Adipose tissue (tissue), 3 donors: ENCODE data around the gene HNRNPC. TPM values are rescaled to one million over a fixed set of nuclear protein-coding genes. Genes with fewer than 3 reads are reported as not detected.
"Not testable (repeated sequence)": the region's sequence is repeated elsewhere in the genome, so short reads cannot be mapped to it uniquely, and the experiment has no call there.

Source experiments
- H3K27ac ChIP-seq: one replicate; pipeline ENCODE4 v1.5.1; 2013; ENCODE audit warnings: low read depth, low read length
- WGBS, 3 donors: extraction: QIAGEN DNeasy Blood & Tissue Kit; methylation state at CpG; one replicate each; pipeline ENCODE4 v1.1.7; 2013; 5-methylcytosine and 5-hydroxymethylcytosine counted together
- polyA plus RNA-seq, 3 donors: library from polyadenylated mRNA; stranded (reverse); fragments of 200-250 nt; gene quantifications; one replicate each; pipeline ENCODE4 v1.2.3, GENCODE V29; 2013
- donor health status: healthy with polysubstance abuse.
- donor health status: Bipolar disorder and iron deficiency.
- donor health status: healthy.

HNRNPC gene
- polyA plus RNA-seq, 3 donors, result 263 to 524 (median 375) TPM

GRCh38 chr14:21278632-21279031 lies 9.4 kb upstream of the HNRNPC start:
- 72 to 85% (median 73%) methylated on average over 4 of the region's 4 CpGs for WGBS, 3 donors

GRCh38 chr14:21275261-21275858 lies 6.1 kb upstream of the HNRNPC start:
- 84 to 90% (median 86%) methylated on average over 9 of the region's 9 CpGs for WGBS, 3 donors

More at GRCh38 chr14:21278632-21279031, 9.4 kb upstream of the HNRNPC start:
- no peak overlapping the region for H3K27ac ChIP-seq

GRCh38 chr14:21272661-21273060 lies 3.4 kb upstream of the HNRNPC start:
- H3K27ac ChIP-seq, result not testable (repeated sequence)
- WGBS, 3 donors, result 91 to 95% (median 92%) methylated on average over 17 of the region's 17 CpGs

More at GRCh38 chr14:21275261-21275858, 6.1 kb upstream of the HNRNPC start:
- no peak overlapping the region for H3K27ac ChIP-seq

- whole genome bisulfite sequencing, 3 donors, result 0 to 1% (median 1%) methylated on average over 24 of the region's 24 CpGs
- peak overlapping the region; percentile 82 for H3K27ac ChIP-seq
Measured at GRCh38 chr14:21268617-21269251, 508 bp downstream of the HNRNPC start.

- H3K27ac ChIP-seq, result no peak overlapping the region
- 1 to 2% (median 1%) methylated on average over 16 of the region's 16 CpGs for WGBS, 3 donors
Measured at GRCh38 chr14:21267886-21268616, 1.2 kb downstream of the HNRNPC start.

GRCh38 chr14:21267431-21267845 lies 1.8 kb downstream of the HNRNPC start:
- H3K27ac ChIP-seq, result no peak overlapping the region
- 3 to 5% (median 5%) methylated on average over 10 of the region's 10 CpGs for WGBS, 3 donors

GRCh38 chr14:21264025-21264801 lies 5.0 kb downstream of the HNRNPC start:
- 41 to 44% (median 44%) methylated on average over 4 of the region's 4 CpGs for WGBS, 3 donors
- H3K27ac ChIP-seq, result peak overlapping the region; percentile 55

GRCh38 chr14:21263284-21264024 lies 5.8 kb downstream of the HNRNPC start:
- 8 to 20% (median 16%) methylated on average over 5 of the region's 5 CpGs for WGBS, 3 donors

GRCh38 chr14:21262410-21262809 lies 6.8 kb downstream of the HNRNPC start:
- WGBS, 3 donors, result 45 to 57% (median 48%) methylated on average over 3 of the region's 3 CpGs
- H3K27ac ChIP-seq, result no peak overlapping the region

More at GRCh38 chr14:21263284-21264024, 5.8 kb downstream of the HNRNPC start:
- H3K27ac ChIP-seq, result no peak overlapping the region

GRCh38 chr14:21261824-21262223 lies 7.4 kb downstream of the HNRNPC start:
- WGBS, 3 donors, result 37 to 64% (median 45%) methylated on average over 1 of the region's 1 CpG
- H3K27ac ChIP-seq, result no peak overlapping the region

GRCh38 chr14:21258889-21259787 lies 10.1 kb downstream of the HNRNPC start:
- H3K27ac ChIP-seq, result no peak overlapping the region
- 81 to 87% (median 84%) methylated on average over 5 of the region's 5 CpGs for WGBS, 3 donors

GRCh38 chr14:21258005-21258888 lies 11.0 kb downstream of the HNRNPC start:
- H3K27ac ChIP-seq, result no peak overlapping the region
- WGBS, 3 donors, result 70 to 81% (median 80%) methylated on average over 10 of the region's 10 CpGs

- WGBS, 3 donors, result 31 to 38% (median 31%) methylated on average over 7 of the region's 7 CpGs
- no peak overlapping the region for H3K27ac ChIP-seq
Measured at GRCh38 chr14:21257394-21257909, 11.8 kb downstream of the HNRNPC start.

GRCh38 chr14:21256539-21257393 lies 12.5 kb downstream of the HNRNPC start:
- H3K27ac ChIP-seq, result no peak overlapping the region
- 83 to 86% (median 85%) methylated on average over 10 of the region's 10 CpGs for WGBS, 3 donors

GRCh38 chr14:21256102-21256447 lies 13.2 kb downstream of the HNRNPC start:
- WGBS, 3 donors, result 73 to 85% (median 83%) methylated on average over 8 of the region's 8 CpGs
- H3K27ac ChIP-seq, result not testable (repeated sequence)
